8988T (cell line): Measurements from ENCODE around the gene SLC13A3.

Experiments
- DNase-seq: peaks from one replicate; pipeline ENCODE4 v3.0.0; 2011

SLC13A3 gene

GRCh38 chr20:46650575-46651090, 626 bp downstream of the SLC13A3 start:
- no peak for DNase-seq

GRCh38 chr20:46649965-46650542, 1.2 kb downstream of the SLC13A3 start:
- no peak for DNase-seq

GRCh38 chr20:46649650-46649949, 1.7 kb downstream of the SLC13A3 start:
- DNase-seq, result no peak

- DNase-seq, result no peak
Measured at GRCh38 chr20:46648903-46649649, 2.2 kb downstream of the SLC13A3 start.

GRCh38 chr20:46647469-46647868, 3.8 kb downstream of the SLC13A3 start:
- DNase-seq, result no peak

GRCh38 chr20:46646659-46647380, 4.4 kb downstream of the SLC13A3 start:
- DNase-seq, result no peak

- DNase-seq, result no peak
Measured at GRCh38 chr20:46646122-46646521, 5.1 kb downstream of the SLC13A3 start.

GRCh38 chr20:46644733-46645132, 6.5 kb downstream of the SLC13A3 start:
- DNase-seq, result no peak

GRCh38 chr20:46644160-46644559, 7.1 kb downstream of the SLC13A3 start:
- no peak for DNase-seq

GRCh38 chr20:46642969-46643343, 8.3 kb downstream of the SLC13A3 start:
- no peak for DNase-seq

GRCh38 chr20:46642265-46642968, 8.8 kb downstream of the SLC13A3 start:
- DNase-seq, result no peak

GRCh38 chr20:46641424-46641823, 9.8 kb downstream of the SLC13A3 start:
- DNase-seq, result no peak

GRCh38 chr20:46640536-46641311, 10.5 kb downstream of the SLC13A3 start:
- DNase-seq, result no peak

- no peak for DNase-seq
Measured at GRCh38 chr20:46640044-46640443, 11.2 kb downstream of the SLC13A3 start.

GRCh38 chr20:46639587-46639986, 11.7 kb downstream of the SLC13A3 start:
- DNase-seq, result no peak

- no peak for DNase-seq
Measured at GRCh38 chr20:46638898-46639274, 12.4 kb downstream of the SLC13A3 start.

- no peak for DNase-seq
Measured at GRCh38 chr20:46638134-46638897, 12.9 kb downstream of the SLC13A3 start.

GRCh38 chr20:46637427-46638133, 13.7 kb downstream of the SLC13A3 start:
- no peak for DNase-seq

- DNase-seq, result no peak
Measured at GRCh38 chr20:46637020-46637419, 14.2 kb downstream of the SLC13A3 start.

- no peak for DNase-seq
Measured at GRCh38 chr20:46636514-46636913, 14.7 kb downstream of the SLC13A3 start.

GRCh38 chr20:46635514-46636136, 15.6 kb downstream of the SLC13A3 start:
- DNase-seq, result no peak
